ENCODE data around the gene CD81.

The CD81 gene

DNA sequence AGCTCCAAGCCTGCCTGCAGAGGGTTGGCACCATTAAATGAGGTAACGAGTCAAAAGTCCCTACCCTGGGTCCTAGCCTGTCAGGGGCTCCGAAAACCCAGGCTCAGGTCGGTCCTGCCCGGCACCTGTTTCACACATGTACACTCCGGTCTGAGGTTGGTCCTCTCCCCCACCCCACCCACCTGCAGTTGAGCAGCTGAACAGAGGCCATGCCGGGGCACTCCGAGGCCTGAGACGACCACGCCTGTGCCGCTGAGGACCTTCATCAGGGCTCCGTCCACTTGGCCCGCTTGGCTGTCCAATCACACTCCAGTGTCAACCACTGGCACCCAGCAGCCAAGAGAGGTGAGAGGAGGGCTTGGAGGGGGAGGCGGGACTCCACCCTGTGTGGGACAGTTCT, 25.0 kb downstream of the CD81 start:
- ATAC-seq: no peak
- TF ChIP-seq, protein P1, sequence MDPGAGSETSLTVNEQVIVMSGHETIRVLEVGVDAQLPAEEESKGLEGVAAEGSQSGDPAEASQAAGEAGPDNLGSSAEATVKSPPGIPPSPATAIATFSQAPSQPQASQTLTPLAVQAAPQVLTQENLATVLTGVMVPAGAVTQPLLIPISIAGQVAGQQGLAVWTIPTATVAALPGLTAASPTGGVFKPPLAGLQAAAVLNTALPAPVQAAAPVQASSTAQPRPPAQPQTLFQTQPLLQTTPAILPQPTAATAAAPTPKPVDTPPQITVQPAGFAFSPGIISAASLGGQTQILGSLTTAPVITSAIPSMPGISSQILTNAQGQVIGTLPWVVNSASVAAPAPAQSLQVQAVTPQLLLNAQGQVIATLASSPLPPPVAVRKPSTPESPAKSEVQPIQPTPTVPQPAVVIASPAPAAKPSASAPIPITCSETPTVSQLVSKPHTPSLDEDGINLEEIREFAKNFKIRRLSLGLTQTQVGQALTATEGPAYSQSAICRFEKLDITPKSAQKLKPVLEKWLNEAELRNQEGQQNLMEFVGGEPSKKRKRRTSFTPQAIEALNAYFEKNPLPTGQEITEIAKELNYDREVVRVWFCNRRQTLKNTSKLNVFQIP (CRISPR knock-in tag; IDR thresholded peaks at IDR 0.05; ENCODE audit: borderline replicate concordance, low read depth): no peak
- TF ChIP-seq OSR1 (CRISPR knock-in tag; IDR thresholded peaks at IDR 0.05) (no peak), ZNF565 (CRISPR knock-in tag; conservative IDR thresholded peaks at IDR 0.05; ENCODE audit: low read depth) (no peak), ISL1 (CRISPR knock-in tag; IDR thresholded peaks at IDR 0.05) (no peak), ZFP3 (CRISPR knock-in tag; IDR thresholded peaks at IDR 0.05) (no peak), TCF4 (CRISPR knock-in tag; IDR thresholded peaks at IDR 0.05; ENCODE audit: borderline replicate concordance) (no peak)

DNA sequence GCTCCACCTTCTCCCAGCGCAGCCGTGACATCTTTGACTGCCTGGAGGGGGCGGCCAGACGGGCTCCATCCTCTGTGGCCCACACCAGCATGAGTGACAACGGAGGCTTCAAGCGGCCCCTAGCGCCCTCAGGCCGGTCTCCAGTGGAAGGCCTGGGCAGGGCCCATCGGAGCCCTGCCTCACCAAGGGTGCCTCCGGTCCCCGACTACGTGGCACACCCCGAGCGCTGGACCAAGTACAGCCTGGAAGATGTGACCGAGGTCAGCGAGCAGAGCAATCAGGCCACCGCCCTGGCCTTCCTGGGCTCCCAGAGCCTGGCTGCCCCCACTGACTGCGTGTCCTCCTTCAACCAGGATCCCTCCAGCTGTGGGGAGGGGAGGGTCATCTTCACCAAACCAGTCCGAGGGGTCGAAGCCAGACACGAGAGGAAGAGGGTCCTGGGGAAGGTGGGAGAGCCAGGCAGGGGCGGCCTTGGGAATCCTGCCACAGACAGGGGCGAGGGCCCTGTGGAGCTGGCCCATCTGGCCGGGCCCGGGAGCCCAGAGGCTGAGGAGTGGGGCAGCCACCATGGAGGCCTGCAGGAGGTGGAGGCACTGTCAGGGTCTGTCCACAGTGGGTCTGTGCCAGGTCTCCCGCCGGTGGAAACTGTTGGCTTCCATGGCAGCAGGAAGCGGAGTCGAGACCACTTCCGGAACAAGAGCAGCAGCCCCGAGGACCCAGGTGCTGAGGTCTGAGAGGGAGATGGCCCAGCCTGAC, 26.0 kb downstream of the CD81 start:
- no peak for TF ChIP-seq ZNF70 (CRISPR knock-in tag; IDR thresholded peaks at IDR 0.05)
- TF ChIP-seq TOX (CRISPR knock-in tag; IDR thresholded peaks at IDR 0.05; ENCODE audit: borderline replicate concordance): no peak
- TF ChIP-seq, protein P2, sequence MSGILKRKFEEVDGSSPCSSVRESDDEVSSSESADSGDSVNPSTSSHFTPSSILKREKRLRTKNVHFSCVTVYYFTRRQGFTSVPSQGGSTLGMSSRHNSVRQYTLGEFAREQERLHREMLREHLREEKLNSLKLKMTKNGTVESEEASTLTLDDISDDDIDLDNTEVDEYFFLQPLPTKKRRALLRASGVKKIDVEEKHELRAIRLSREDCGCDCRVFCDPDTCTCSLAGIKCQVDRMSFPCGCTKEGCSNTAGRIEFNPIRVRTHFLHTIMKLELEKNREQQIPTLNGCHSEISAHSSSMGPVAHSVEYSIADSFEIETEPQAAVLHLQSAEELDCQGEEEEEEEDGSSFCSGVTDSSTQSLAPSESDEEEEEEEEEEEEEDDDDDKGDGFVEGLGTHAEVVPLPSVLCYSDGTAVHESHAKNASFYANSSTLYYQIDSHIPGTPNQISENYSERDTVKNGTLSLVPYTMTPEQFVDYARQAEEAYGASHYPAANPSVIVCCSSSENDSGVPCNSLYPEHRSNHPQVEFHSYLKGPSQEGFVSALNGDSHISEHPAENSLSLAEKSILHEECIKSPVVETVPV (CRISPR knock-in tag; IDR thresholded peaks at IDR 0.05): no peak
- no peak for TF ChIP-seq ZNF565 (CRISPR knock-in tag; conservative IDR thresholded peaks at IDR 0.05; ENCODE audit: low read depth)
- TF ChIP-seq, protein P3, sequence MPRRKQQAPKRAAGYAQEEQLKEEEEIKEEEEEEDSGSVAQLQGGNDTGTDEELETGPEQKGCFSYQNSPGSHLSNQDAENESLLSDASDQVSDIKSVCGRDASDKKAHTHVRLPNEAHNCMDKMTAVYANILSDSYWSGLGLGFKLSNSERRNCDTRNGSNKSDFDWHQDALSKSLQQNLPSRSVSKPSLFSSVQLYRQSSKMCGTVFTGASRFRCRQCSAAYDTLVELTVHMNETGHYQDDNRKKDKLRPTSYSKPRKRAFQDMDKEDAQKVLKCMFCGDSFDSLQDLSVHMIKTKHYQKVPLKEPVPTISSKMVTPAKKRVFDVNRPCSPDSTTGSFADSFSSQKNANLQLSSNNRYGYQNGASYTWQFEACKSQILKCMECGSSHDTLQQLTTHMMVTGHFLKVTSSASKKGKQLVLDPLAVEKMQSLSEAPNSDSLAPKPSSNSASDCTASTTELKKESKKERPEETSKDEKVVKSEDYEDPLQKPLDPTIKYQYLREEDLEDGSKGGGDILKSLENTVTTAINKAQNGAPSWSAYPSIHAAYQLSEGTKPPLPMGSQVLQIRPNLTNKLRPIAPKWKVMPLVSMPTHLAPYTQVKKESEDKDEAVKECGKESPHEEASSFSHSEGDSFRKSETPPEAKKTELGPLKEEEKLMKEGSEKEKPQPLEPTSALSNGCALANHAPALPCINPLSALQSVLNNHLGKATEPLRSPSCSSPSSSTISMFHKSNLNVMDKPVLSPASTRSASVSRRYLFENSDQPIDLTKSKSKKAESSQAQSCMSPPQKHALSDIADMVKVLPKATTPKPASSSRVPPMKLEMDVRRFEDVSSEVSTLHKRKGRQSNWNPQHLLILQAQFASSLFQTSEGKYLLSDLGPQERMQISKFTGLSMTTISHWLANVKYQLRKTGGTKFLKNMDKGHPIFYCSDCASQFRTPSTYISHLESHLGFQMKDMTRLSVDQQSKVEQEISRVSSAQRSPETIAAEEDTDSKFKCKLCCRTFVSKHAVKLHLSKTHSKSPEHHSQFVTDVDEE (CRISPR knock-in tag; IDR thresholded peaks at IDR 0.05): no peak
- no peak for TF ChIP-seq ZC3H10 (CRISPR knock-in tag; IDR thresholded peaks at IDR 0.05)
- TF ChIP-seq, protein P4, sequence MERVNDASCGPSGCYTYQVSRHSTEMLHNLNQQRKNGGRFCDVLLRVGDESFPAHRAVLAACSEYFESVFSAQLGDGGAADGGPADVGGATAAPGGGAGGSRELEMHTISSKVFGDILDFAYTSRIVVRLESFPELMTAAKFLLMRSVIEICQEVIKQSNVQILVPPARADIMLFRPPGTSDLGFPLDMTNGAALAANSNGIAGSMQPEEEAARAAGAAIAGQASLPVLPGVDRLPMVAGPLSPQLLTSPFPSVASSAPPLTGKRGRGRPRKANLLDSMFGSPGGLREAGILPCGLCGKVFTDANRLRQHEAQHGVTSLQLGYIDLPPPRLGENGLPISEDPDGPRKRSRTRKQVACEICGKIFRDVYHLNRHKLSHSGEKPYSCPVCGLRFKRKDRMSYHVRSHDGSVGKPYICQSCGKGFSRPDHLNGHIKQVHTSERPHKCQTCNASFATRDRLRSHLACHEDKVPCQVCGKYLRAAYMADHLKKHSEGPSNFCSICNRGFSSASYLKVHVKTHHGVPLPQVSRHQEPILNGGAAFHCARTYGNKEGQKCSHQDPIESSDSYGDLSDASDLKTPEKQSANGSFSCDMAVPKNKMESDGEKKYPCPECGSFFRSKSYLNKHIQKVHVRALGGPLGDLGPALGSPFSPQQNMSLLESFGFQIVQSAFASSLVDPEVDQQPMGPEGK (CRISPR knock-in tag; IDR thresholded peaks at IDR 0.05; ENCODE audit: borderline replicate concordance): no peak
- TF ChIP-seq ZFP3 (CRISPR knock-in tag; IDR thresholded peaks at IDR 0.05): no peak
- no peak for TF ChIP-seq OSR1 (CRISPR knock-in tag; IDR thresholded peaks at IDR 0.05)

DNA sequence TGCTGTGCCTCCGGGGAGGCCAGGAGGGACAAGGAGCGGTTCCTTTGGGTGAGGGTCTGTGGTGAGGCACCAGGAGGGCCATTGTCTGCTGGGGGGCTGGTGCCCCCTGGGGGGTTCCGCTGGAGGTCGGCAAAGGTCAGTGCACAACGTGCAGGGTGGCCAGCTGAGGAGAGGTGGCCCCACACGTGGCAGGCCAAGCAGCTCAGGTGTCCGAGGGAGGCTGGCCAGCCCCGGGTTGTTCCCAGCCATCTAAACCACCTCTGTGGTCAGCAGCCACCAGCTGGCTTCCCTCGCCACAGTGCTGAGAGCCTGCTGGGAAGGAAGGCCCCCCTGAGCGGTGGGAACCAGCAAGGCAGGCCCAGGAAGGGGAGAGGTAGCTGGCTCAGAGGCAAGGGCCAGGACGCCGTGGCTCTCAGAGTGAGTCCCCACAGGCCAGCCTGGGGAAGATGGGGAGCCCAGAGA, 27.7 kb downstream of the CD81 start:
- TF ChIP-seq CSDC2 (CRISPR knock-in tag; IDR thresholded peaks at IDR 0.05): no peak
- ATAC-seq: no peak

More for the DNA sequence above, 26.0 kb downstream of the CD81 start:
- ATAC-seq: no peak

DNA sequence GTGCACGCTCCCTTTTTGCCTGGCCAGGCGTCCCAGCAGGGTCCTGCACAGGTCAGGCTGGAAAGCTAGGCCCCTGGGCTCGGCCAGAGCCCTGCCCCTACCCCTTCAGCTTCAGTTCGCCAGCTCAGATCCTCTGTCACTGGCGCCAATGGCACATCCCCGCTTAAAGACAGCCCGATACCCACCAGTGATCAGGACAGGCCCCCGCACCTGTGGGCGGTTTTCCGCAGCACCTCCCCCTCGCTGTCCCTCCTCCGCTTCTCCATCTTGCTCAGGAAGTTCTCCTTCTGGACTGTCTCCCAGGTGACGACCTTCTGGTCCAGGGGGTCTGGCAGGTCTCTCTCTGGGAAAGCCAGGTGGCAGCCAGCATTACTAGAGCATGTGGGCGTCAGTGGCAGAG, 29.3 kb downstream of the CD81 start:
- TF ChIP-seq ZNF70 (CRISPR knock-in tag; IDR thresholded peaks at IDR 0.05) (no peak), TCF4 (CRISPR knock-in tag; IDR thresholded peaks at IDR 0.05; ENCODE audit: borderline replicate concordance) (no peak), ZC3H10 (CRISPR knock-in tag; IDR thresholded peaks at IDR 0.05) (no peak)
- no peak for ATAC-seq

DNA sequence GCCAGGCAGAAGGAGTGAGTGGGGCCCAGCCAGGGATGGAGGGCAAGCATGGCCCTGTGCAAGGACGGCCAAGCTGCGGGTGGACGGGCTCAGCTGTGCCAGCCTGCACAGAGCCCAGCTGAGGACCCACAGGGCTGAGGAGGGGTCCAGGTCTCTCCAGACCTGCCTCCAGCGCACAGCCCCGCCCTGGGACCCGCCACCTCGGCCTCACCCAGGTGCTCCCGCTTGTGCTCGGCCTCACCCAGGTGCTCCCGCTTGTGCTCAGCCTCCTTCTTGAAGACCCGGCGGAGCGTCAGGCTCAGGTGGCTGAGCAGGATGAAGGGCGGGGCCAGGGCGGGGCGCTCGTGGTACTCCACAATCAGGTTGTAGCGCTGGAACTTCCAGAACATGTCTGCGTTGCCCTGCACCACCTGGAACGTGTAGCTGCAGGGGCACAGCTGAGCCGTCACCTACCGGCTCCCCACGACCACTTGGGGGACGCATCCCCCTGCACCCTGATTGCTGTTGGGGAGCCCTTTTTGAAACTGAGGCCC, 29.8 kb downstream of the CD81 start:
- TF ChIP-seq BACH2 (CRISPR knock-in tag; IDR thresholded peaks at IDR 0.05; ENCODE audit: borderline replicate concordance) (no peak), PPARA (CRISPR knock-in tag; IDR thresholded peaks at IDR 0.05; ENCODE audit: borderline replicate concordance) (no peak), TCF4 (CRISPR knock-in tag; IDR thresholded peaks at IDR 0.05; ENCODE audit: borderline replicate concordance) (no peak), ZC3H10 (CRISPR knock-in tag; IDR thresholded peaks at IDR 0.05) (no peak), ISL1 (CRISPR knock-in tag; IDR thresholded peaks at IDR 0.05) (no peak), ZFP3 (CRISPR knock-in tag; IDR thresholded peaks at IDR 0.05) (no peak), ESRRG (CRISPR knock-in tag; IDR thresholded peaks at IDR 0.05) (no peak)
- TF ChIP-seq, protein P2 (CRISPR knock-in tag; IDR thresholded peaks at IDR 0.05): no peak

More for the DNA sequence above, 29.8 kb downstream of the CD81 start:
- ATAC-seq: no peak
